GM19328 (cell line): Measurements from ENCODE around the gene COL5A1.

Experiments used
- ATAC-seq: cut with Tn5 transposase; IDR thresholded peaks from one replicate; pipeline ENCODE4 v1.9.1; 2021; ENCODE audit warnings: mild to moderate bottlenecking, moderate library complexity; ENCODE audit not compliant: unreplicated experiment

Gene COL5A1

DNA sequence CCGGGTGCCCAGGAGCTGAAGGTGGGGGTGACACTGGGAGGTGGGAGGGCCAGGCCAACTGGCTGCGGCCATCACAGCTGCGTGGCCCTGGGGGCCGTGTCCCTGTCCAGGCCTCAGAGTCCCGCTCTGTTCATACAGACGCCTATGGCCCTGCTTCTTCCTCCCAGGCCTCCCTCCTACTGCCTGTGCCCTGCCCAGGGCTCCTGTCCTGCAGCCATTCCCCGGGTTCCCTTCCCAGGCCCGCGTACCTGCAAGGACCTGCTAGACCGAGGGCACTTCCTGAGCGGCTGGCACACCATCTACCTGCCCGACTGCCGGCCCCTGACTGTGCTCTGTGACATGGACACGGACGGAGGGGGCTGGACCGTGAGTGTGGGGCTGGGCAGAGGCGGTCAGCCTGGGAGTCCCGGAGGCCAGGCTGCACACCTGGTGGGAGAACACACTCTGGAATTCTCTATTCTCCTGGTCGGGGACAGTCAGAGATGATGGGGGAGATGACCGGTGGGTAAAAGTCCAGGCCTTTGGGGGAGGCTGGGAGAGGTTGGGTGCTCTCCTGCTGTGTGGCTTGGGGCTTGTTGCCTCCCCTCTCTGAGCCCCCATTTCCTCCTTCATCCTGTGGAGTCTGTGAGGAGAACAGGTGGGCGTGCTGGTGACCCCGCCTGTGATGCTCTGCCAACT, 243.5 kb downstream of the COL5A1 start:
- ATAC-seq = no peak

DNA sequence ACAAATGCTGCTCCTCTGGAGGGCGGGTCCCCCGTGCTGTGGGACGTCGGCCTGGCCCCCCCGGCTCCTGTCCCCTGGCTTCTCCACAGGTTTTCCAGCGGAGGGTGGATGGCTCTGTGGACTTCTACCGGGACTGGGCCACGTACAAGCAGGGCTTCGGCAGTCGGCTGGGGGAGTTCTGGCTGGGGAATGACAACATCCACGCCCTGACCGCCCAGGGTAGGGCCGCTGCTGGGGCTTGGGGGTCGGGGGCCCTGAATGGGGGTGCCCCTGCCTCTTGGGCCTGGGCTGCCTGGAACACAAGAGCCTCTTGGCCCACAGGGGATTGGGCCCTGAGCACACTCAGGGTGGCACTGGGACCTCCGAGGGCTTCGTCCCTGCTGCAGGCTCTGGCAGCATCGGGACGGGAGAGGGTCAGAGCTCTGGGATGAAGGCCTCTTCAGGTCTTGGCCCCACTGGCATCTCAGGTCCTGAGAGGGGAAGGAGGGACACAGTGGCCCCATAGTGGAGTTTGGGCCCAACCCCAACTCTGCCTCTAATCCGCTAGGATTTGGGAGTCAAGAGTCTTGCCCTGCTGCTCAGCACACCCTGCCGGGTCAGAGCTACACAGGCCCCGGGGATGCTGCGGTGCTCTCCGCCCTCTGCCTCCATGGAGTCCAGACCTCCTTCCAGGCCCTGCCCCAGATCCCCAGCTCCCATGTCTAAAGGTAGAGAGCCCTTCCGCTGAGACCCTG, 244.2 kb downstream of the COL5A1 start:
- ATAC-seq = no peak

- ATAC-seq = no peak
These were observed 244.9 kb downstream of the COL5A1 start for GRCh38 chr9:134886413-134886913.

DNA sequence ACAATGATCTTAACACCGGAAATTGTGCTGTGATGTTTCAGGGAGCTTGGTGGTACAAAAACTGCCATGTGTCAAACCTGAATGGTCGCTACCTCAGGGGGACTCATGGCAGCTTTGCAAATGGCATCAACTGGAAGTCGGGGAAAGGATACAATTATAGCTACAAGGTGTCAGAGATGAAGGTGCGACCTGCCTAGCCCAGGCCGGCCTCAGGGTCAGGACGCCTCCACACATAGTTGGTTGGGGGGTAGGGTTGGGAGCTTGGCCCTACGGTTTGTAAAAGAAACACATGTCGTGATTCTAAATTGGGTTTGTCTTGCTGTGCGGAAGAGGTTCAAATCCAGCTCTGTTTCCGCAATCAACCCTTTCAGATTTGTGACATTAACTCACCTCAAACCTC, 245.6 kb downstream of the COL5A1 start:
- no peak for ATAC-seq

GRCh38 chr9:134887686-134888602, 246.3 kb downstream of the COL5A1 start:
- no peak for ATAC-seq

GRCh38 chr9:134888603-134889190, 247.1 kb downstream of the COL5A1 start:
- no peak for ATAC-seq

- ATAC-seq = no peak
These were observed 248.0 kb downstream of the COL5A1 start for GRCh38 chr9:134889386-134890154.

DNA sequence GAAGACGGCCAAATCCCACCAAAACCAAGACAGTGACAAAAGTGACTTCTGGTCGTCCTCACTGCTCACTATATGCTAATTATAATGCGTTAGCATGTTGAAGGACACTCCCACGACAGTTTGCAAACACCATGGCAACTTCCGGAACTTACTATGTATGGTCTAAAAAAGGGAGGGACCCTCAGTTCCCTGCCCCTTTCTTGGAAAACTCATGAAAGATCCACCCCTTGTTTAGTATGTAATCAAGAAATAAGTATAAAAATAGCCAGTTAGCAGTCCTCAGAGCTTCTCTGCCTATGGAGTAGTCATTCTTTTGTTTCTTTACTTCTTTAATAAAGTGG, 248.5 kb downstream of the COL5A1 start:
- ATAC-seq = no peak

DNA sequence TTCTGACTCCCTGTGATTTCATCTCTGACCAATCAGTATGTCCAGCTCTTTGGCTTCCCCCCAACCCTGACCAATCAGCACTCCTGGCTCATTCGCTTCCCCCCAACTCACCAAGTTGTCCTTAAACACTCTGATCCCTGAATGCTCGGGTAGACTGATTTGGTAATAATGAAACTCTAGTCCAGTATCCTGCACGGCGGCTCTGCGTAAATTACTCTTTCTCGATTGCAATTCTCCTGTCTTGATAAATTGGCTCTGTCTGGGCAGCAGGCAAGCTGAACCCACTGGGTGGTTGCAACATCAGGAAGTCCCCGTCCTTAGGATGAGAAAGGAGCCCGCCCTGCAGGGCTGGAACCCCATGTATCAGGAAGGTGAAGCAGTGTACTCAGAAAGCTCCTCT, 249.4 kb downstream of the COL5A1 start:
- ATAC-seq = no peak

DNA sequence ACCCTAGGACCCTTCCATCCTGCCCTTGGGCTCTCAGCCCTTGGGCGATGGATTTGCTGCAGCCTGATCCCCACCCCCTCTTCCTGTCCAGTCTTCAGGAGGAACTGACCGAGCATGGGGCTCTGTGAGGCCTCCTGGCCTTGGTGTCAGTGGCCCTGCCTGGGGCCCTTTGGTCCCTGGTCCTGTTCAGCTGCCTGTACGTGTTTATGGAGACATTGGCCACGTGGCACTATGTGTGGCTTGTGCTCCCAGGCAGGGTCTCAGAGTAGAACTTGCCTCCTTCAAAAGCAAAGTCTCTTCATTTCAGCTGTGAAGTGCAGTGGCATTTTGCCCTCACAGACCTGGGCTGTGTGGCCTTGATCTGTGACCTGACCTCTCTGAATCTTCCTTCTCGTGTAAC, 250.1 kb downstream of the COL5A1 start:
- no peak for ATAC-seq

- ATAC-seq = no peak
These were observed 250.6 kb downstream of the COL5A1 start for GRCh38 chr9:134892221-134892620.

DNA sequence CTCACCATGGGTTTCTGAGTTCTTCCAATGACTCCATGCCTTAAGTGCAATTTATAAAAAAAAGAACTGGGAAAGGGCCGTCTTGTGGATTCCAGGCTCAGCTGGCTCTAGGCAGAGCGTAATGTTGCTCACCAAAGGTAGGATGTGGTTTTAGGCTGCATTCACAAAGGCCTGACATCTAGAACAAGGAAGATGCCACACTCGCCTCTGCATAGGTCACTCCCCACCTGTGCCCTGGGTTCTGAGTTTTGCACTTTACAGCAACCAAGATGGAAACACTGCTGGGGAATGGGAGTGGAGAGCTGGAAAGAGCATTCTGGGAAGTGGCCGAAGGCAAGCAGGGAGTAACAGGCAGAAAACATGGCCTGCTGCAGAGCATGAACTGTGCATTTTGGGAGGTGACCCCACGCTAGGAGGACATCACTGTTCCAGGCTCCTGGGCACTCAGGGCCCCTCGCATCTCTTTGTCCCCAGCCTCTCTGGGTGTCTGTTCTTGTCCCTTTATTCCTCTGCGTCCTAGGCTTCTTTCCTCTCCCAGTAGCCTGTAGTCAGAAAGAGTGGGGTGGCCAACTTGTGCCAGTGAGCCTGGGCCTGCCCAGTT, 251.3 kb downstream of the COL5A1 start:
- no peak for ATAC-seq
